PC-3 (cell line): ENCODE measurements around the gene MED15.

ENCODE experiments used
- EZH2 ChIP-seq: fragments of 300-600 bp; sonication (generic); IDR thresholded peaks from one replicate; pipeline ENCODE4 v1.6.1; 2017; ENCODE audit warnings: antibody characterized with exemption, mild to moderate bottlenecking, low read length; ENCODE audit not compliant: unreplicated experiment
- TF ChIP-seq, protein P1 (sequence below): fragments of 300-600 bp; sonication (generic); conservative IDR thresholded peaks from 2 replicates; pipeline ENCODE4 v1.5.1; 2017; ENCODE audit warnings: antibody characterized with exemption, low read depth, mild to moderate bottlenecking, low read length

DNA sequence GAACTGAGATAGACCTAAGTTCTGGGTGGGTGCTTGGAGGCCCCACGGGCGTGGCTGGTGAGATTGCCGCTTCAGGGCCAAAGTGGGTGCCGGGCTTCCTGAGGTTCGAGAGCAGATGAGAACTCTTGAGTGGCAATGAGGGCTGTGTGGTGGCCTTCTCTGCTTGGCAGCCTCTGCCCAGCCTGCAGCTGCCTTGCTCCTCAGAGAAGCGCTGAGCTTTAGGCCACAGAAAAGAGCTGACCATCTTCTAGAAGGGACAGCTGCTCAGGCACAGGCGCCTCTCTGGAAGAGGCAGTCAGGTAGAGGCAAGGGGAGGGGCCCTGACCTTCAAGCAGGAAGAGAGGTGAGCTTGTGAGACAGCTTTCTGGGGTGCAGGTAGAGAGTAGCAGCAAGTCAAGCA is 72.8 kb downstream of the MED15 start:
- TF ChIP-seq, protein P1, sequence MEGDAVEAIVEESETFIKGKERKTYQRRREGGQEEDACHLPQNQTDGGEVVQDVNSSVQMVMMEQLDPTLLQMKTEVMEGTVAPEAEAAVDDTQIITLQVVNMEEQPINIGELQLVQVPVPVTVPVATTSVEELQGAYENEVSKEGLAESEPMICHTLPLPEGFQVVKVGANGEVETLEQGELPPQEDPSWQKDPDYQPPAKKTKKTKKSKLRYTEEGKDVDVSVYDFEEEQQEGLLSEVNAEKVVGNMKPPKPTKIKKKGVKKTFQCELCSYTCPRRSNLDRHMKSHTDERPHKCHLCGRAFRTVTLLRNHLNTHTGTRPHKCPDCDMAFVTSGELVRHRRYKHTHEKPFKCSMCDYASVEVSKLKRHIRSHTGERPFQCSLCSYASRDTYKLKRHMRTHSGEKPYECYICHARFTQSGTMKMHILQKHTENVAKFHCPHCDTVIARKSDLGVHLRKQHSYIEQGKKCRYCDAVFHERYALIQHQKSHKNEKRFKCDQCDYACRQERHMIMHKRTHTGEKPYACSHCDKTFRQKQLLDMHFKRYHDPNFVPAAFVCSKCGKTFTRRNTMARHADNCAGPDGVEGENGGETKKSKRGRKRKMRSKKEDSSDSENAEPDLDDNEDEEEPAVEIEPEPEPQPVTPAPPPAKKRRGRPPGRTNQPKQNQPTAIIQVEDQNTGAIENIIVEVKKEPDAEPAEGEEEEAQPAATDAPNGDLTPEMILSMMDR: no peak
- TF ChIP-seq EZH2: no peak
